Tibial nerve (tissue), 4 donors: ENCODE data around the gene RGS6. TPM values are rescaled to one million over a fixed set of nuclear protein-coding genes. Genes with fewer than 3 reads are reported as not detected.
"Not testable (repeated sequence)": the region's sequence is repeated elsewhere in the genome, so short reads cannot be mapped to it uniquely, and the experiment has no call there.

Experiments
- DNase-seq, 2 donors: peaks; one replicate each; pipeline ENCODE4 v3.0.0-alpha.2; 2019; ENCODE audit warnings: low spot score in 2 of 2
- H3K27ac ChIP-seq, 4 donors: fragments of 200-600 bp; sonication (generic) in 3 of 4; one replicate each; pipeline ENCODE4 v1.5.1; 2017 to 2019; ENCODE audit warnings: mild to moderate bottlenecking in 1 of 4
- H3K27me3 ChIP-seq, 2 donors: fragments of 200-600 bp; sonication (generic) in 1 of 2; one replicate each; pipeline versions ENCODE4 v1.5.1 to v1.6.0; 2017 to 2019
- H3K36me3 ChIP-seq, 3 donors: fragments of 200-600 bp; sonication (generic); one replicate each; pipeline ENCODE4 v1.5.1; 2018 to 2019
- H3K4me1 ChIP-seq, 4 donors: fragments of 200-600 bp; sonication (generic) in 3 of 4; one replicate each; pipeline ENCODE4 v1.5.1; 2017 to 2019
- H3K4me3 ChIP-seq, 4 donors: fragments of 200-600 bp; sonication (generic) in 3 of 4; one replicate each; pipeline ENCODE4 v1.5.1; 2017 to 2019; ENCODE audit warnings: mild to moderate bottlenecking in 1 of 4, moderate library complexity in 1 of 4
- H3K9me3 ChIP-seq, 4 donors: fragments of 200-600 bp; sonication (generic) in 3 of 4; one replicate each; pipeline ENCODE4 v1.5.1; 2017 to 2019
- EP300 ChIP-seq, 2 donors: sonication (generic); formaldehyde crosslinking; IDR thresholded peaks; one replicate each; pipeline ENCODE4 v1.6.1; 2017; ENCODE audit warnings: antibody characterized with exemption in 2 of 2, mild to moderate bottlenecking in 1 of 2
- POLR2A ChIP-seq, 2 donors: fragments of 450-650 bp; IDR thresholded peaks; one replicate each; pipeline ENCODE4 v1.6.1; 2017; ENCODE audit warnings: antibody characterized with exemption in 2 of 2, mild to moderate bottlenecking in 2 of 2, moderate library complexity in 2 of 2
- WGBS, 2 donors: methylation state at CpG; one replicate each; pipeline ENCODE4 v1.1.5; 2018; 5-methylcytosine and 5-hydroxymethylcytosine counted together
- total RNA-seq, 4 donors: library from RNA; depleted of rRNA; stranded (reverse); fragments of >200 nt; gene quantifications; one replicate each; pipeline ENCODE4 v1.1.0, GENCODE V29; 2016
- TF ChIP-seq, protein P1 (sequence below), 5 experiments: fragments of 200-600 bp in 3 of 5; fragments of 450-650 bp in 2 of 5; sonication (generic) in 3 of 5; IDR thresholded peaks; one replicate each; pipeline ENCODE4 v1.5.1; 2016 to 2019; ENCODE audit warnings: antibody characterized with exemption in 5 of 5, mild to moderate bottlenecking in 3 of 5, moderate library complexity in 2 of 5

The RGS6 gene
- total RNA-seq, 4 donors from 2014 or later = 43.5 to 67.2 (median 54.7) TPM

GRCh38 chr14:72476657-72477499, 544.6 kb downstream of the RGS6 start:
- no peaks in the 10 kb centered on the region for H3K4me1 ChIP-seq
- no peak overlapping the region for H3K4me3 ChIP-seq
- no peaks in the 10 kb centered on the region for H3K27me3 ChIP-seq
- TF ChIP-seq POLR2A (IDR thresholded peaks at IDR 0.05) (no peak), EP300 (IDR thresholded peaks at IDR 0.05) (no peak)
- TF ChIP-seq, protein P1, sequence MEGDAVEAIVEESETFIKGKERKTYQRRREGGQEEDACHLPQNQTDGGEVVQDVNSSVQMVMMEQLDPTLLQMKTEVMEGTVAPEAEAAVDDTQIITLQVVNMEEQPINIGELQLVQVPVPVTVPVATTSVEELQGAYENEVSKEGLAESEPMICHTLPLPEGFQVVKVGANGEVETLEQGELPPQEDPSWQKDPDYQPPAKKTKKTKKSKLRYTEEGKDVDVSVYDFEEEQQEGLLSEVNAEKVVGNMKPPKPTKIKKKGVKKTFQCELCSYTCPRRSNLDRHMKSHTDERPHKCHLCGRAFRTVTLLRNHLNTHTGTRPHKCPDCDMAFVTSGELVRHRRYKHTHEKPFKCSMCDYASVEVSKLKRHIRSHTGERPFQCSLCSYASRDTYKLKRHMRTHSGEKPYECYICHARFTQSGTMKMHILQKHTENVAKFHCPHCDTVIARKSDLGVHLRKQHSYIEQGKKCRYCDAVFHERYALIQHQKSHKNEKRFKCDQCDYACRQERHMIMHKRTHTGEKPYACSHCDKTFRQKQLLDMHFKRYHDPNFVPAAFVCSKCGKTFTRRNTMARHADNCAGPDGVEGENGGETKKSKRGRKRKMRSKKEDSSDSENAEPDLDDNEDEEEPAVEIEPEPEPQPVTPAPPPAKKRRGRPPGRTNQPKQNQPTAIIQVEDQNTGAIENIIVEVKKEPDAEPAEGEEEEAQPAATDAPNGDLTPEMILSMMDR (IDR thresholded peaks at IDR 0.05) = no peak
- DNase-seq = no peak
- no peaks in the 10 kb centered on the region for H3K9me3 ChIP-seq
- H3K27ac ChIP-seq = no peak overlapping the region
- H3K36me3 ChIP-seq = peaks cover 0 to 6% (median 0%) of the 10 kb centered on the region in 3 donors
- WGBS, 2 donors = 23 to 43% methylated on average over 8 of the region's 8 CpGs

DNA sequence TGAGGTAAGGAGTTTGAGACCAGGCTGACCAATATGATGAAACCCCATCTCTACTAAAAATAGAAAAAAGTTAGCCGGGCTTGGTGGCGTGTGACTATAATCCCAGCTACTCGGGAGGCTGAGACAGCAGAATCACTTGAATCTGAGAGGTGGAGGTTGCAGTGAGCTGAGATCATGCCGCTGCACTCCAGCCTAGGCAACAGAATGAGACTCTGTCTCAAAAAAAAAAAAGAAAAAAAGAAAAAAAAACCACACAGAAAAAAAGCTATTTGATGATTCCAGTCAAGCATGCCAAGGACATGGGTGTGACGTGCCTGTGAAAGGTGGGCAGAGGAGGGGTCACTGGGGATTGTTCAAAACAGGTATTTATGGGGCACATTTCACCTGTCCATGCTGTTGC, 545.3 kb downstream of the RGS6 start:
- WGBS, 2 donors = 65 to 74% methylated on average over 5 of the region's 5 CpGs
- peaks cover 0 to 10% (median 0%) of the 10 kb centered on the region in 3 donors for H3K36me3 ChIP-seq
- not testable (repeated sequence) for DNase-seq, H3K27ac ChIP-seq, H3K4me3 ChIP-seq, H3K4me1 ChIP-seq, H3K9me3 ChIP-seq, H3K27me3 ChIP-seq

DNA sequence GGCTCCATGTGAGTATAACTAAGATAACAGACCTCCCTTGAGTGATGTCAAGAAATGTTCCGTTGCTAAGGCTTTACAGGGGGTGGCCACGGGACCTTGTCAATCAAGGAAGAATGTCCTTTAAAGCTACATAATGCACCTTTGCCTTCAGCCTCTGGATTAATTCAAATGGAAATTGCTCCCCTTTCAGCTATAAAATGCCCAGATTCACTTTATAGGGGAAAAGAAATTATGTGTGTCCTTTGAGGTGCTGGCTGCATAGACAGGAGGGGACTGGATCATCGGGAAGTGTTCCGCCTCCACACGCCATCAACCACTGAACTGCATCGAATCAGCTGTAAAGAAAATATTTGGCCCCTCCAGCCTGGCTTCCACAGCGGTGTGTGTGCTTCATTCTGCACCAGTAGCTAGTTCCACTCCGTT, 546.3 kb downstream of the RGS6 start:
- Histone ChIP-seq H3K9me3 (no peaks in the 10 kb centered on the region), H3K27me3 (no peaks in the 10 kb centered on the region), H3K27ac (no peak overlapping the region), H3K36me3 (peaks cover 0 to 10% (median 0%) of the 10 kb centered on the region in 3 donors), H3K4me1 (no peaks in the 10 kb centered on the region), H3K4me3 (no peak overlapping the region)
- TF ChIP-seq, protein P1 (IDR thresholded peaks at IDR 0.05) = no peak
- TF ChIP-seq EP300 (IDR thresholded peaks at IDR 0.05) (no peak), POLR2A (IDR thresholded peaks at IDR 0.05) (no peak)
- no peak for DNase-seq
- WGBS, 2 donors = 72 to 74% methylated on average over 8 of the region's 8 CpGs

DNA sequence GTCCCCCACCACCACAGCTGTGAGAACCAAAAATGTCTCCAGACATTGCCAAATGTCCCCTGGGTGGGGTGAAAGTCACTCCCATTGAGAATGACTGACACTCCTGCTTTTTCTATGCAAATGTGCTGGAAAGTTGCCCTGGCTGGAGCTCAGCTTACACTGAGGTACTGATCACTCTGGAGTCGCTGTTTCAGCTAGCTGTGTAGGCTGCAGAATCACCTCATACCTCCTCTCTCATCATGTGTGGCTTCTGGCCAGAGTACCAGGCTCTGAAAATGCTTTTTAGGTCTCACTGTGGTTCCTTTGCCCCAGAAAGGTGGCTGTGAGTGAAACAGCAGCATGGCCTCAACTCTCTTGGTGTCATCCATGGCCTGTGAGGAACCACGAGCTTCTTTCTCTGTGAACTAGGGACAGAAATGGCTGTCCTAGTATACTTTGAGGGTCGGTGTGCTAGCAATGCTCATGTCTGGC, 547.3 kb downstream of the RGS6 start:
- DNase-seq = no peak
- TF ChIP-seq, protein P1 (IDR thresholded peaks at IDR 0.05) = no peak
- no peak for TF ChIP-seq POLR2A (IDR thresholded peaks at IDR 0.05)

DNA sequence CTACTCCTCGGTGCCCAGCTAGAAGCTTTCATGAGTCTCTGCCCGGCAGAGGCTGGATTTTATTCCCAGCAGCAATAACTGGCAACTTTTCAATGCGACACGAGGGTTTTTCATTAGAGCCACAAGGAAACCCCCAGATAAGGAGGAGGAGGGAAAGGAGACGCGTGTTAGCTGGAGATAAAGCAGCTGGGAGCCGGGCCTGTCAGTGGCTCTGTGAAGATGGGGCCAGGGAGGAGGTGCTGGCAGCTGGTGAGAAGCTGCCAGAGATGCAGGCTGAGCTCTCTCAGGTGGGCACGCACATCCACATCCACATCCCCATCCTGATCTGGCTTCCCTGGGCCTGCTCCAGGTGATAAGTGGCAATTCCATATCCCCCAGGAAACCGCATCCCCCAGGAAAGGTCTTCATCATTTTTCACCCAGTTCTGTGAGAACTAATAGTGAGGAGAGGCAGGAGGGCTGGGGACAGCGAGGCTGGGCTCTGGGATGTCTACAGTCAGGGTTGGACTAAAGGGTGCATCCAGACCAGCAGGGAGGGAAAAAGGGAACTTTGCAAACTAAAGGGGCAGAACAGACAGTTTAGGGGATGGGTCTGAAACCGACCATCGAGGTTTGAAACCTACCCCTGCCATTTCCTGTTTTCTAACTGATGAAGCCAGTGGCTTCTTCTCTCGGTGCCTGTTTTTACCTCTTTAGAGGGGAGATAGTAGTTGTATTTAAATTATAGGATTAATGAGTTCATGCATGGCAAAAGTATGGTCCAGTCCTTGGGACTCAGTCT, 548.4 kb downstream of the RGS6 start:
- TF ChIP-seq POLR2A (IDR thresholded peaks at IDR 0.05) (no peak), EP300 (IDR thresholded peaks at IDR 0.05) (no peak)
- TF ChIP-seq, protein P1 (IDR thresholded peaks at IDR 0.05) = no peak
- 74 to 80% methylated on average over 12 to 13 of the region's 13 CpGs for WGBS, 2 donors
- Histone ChIP-seq H3K4me1 (no peaks in the 10 kb centered on the region), H3K27ac (no peak overlapping the region), H3K9me3 (no peaks in the 10 kb centered on the region), H3K36me3 (peaks cover 0 to 17% (median 0%) of the 10 kb centered on the region in 3 donors), H3K4me3 (no peak overlapping the region), H3K27me3 (no peaks in the 10 kb centered on the region)
- DNase-seq = no peak

More for the DNA sequence above, 547.3 kb downstream of the RGS6 start:
- H3K4me3 ChIP-seq = no peak overlapping the region
- no peak overlapping the region for H3K27ac ChIP-seq
- WGBS, 2 donors = 79 to 80% methylated on average over 3 of the region's 3 CpGs
- H3K4me1 ChIP-seq = no peaks in the 10 kb centered on the region
- H3K9me3 ChIP-seq = no peaks in the 10 kb centered on the region
- no peaks in the 10 kb centered on the region for H3K27me3 ChIP-seq
- peaks cover 0 to 10% (median 0%) of the 10 kb centered on the region in 3 donors for H3K36me3 ChIP-seq
